ENCODE data around the gene CA10.

DNA sequence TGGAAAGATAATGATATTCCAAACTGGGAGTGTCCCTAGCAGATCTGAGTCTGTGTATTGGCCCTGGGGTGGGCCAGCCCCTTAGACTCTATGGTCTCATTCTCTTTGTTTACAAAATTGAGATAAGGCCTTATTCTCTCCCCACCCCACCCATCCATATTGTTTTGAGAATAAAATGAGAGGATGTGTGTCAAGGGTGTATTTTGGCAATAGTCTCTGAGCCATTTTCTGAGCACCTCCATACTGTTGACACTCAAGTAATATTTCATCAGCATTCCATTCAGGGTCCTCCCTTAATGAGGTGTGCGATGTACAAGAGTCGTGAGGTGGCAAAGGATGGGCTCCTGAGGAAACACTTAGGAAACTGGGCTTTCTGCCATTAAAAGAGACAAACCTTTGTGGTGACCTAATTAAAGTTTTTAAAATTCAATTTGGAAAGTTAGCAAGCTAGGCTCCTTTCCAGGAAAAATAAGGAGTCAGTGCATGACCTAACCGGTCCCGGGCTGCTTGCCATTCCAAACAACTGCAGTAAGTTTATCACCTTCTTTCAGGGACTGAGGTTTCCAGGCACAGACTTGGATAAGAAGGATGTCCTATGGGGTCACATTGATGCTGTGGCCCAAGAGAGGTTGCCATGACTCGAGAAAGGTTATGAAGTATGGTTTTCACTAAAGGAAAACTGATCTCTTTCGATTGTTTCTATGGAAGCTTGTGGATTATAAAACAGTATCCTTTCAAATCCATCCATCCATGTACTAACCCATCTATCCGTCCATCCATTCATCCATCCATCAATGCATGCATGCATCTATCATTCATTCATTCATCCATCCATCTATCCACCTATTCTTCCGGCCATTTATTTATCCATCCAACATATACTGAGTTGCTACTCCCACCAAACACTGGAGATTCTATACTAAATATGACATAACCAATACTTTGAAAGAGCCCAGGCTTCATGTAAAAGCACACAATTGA lies 454.9 kb downstream of the CA10 start:
- TF ChIP-seq POLR2A (IDR thresholded peaks at IDR 0.05): no peak
- TF ChIP-seq, protein P1, sequence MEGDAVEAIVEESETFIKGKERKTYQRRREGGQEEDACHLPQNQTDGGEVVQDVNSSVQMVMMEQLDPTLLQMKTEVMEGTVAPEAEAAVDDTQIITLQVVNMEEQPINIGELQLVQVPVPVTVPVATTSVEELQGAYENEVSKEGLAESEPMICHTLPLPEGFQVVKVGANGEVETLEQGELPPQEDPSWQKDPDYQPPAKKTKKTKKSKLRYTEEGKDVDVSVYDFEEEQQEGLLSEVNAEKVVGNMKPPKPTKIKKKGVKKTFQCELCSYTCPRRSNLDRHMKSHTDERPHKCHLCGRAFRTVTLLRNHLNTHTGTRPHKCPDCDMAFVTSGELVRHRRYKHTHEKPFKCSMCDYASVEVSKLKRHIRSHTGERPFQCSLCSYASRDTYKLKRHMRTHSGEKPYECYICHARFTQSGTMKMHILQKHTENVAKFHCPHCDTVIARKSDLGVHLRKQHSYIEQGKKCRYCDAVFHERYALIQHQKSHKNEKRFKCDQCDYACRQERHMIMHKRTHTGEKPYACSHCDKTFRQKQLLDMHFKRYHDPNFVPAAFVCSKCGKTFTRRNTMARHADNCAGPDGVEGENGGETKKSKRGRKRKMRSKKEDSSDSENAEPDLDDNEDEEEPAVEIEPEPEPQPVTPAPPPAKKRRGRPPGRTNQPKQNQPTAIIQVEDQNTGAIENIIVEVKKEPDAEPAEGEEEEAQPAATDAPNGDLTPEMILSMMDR (IDR thresholded peaks at IDR 0.05): no peak
